Transverse colon (tissue), 4 donors: ENCODE data around the gene EIF3A. TPM values are rescaled to one million over a fixed set of nuclear protein-coding genes. Genes with fewer than 3 reads are reported as not detected.

ENCODE experiments used
- DNase-seq: peaks from one replicate; pipeline ENCODE4 v3.0.0-alpha.2; 2019
- H3K27ac ChIP-seq, 4 donors: fragments of 200-600 bp; sonication (generic); 2 replicates each; pipeline ENCODE4 v1.5.1; 2016 to 2018; ENCODE audit warnings: inconsistent platforms in 4 of 4
- H3K27me3 ChIP-seq: fragments of 200-600 bp; sonication (generic); 2 replicates; pipeline ENCODE4 v1.5.1; 2017; ENCODE audit warnings: inconsistent platforms
- H3K36me3 ChIP-seq, 4 donors: fragments of 200-600 bp; sonication (generic); 2 replicates each; pipeline ENCODE4 v1.5.1; 2017 to 2019; ENCODE audit warnings: inconsistent platforms in 4 of 4
- H3K4me1 ChIP-seq, 4 donors: fragments of 200-600 bp; sonication (generic); 2 replicates each; pipeline ENCODE4 v1.5.1; 2017 to 2020; ENCODE audit warnings: inconsistent platforms in 4 of 4
- H3K4me3 ChIP-seq, 4 donors: fragments of 200-600 bp; sonication (generic); 1 replicate in 1 of 4; 2 replicates in 3 of 4; pipeline versions ENCODE4 v1.5.1 to v1.6.1; 2017 to 2019; ENCODE audit warnings: inconsistent platforms in 4 of 4
- H3K9me3 ChIP-seq, 2 donors: fragments of 200-600 bp; sonication (generic); 2 replicates each; pipeline ENCODE4 v1.5.1; 2017 to 2019; ENCODE audit warnings: inconsistent platforms in 2 of 2
- EP300 ChIP-seq: sonication (generic); formaldehyde crosslinking; IDR thresholded peaks from one replicate; pipeline ENCODE4 v1.6.1; 2017; ENCODE audit warnings: antibody characterized with exemption, low read depth
- POLR2A ChIP-seq: fragments of 450-650 bp; IDR thresholded peaks from one replicate; pipeline ENCODE4 v1.6.1; 2016; ENCODE audit warnings: antibody characterized with exemption, mild to moderate bottlenecking, moderate library complexity
- POLR2AphosphoS5 ChIP-seq, 3 donors: sonication (generic); formaldehyde crosslinking; IDR thresholded peaks; one replicate each; pipeline ENCODE4 v1.6.1; 2016; ENCODE audit warnings: antibody characterized with exemption in 3 of 3
- WGBS, 2 donors: methylation state at CpG; one replicate each; pipeline ENCODE4 v1.1.5; 2018; ENCODE audit warnings: low coverage in 1 of 2; 5-methylcytosine and 5-hydroxymethylcytosine counted together
- in situ Hi-C, 4 donors: fragments of 200-750 bp; cut with MboI; loops; one replicate each; pipeline versions ENCODE4 v1.15.0 to v1.15.1; 2017; ENCODE audit warnings: low sequenced_read_pairs in 3 of 4, low pct_ligation_motif_present in 1 of 4, low pct_unique_long_range_greater_than_20kb in 1 of 4
- intact Hi-C: fragments of 100-400 bp; cut with DNase I; formaldehyde crosslinking; loops from one replicate; pipeline ENCODE4 v1.15.1; 2023; ENCODE audit warnings: low total_unique reads
- total RNA-seq, 4 donors: library from RNA; depleted of rRNA; stranded (reverse); fragments of >200 nt; gene quantifications; one replicate each; pipeline ENCODE4 v1.1.0, GENCODE V29; 2016
- TF ChIP-seq, protein P1 (sequence below), 5 experiments: fragments of 200-600 bp in 3 of 5; fragments of 450-650 bp in 2 of 5; sonication (generic) in 3 of 5; IDR thresholded peaks; 1 replicate in 2 of 5; 2 replicates in 3 of 5; pipeline ENCODE4 v1.5.1; 2016 to 2017; ENCODE audit warnings: antibody characterized with exemption in 5 of 5, inconsistent platforms in 3 of 5, mild to moderate bottlenecking in 2 of 5, moderate library complexity in 1 of 5

The EIF3A gene
- total RNA-seq, 4 donors from 2014 or later = 68.1 to 119 (median 99.6) TPM

- DNase-seq = no peak
- H3K27ac ChIP-seq = no peak overlapping the region
- H3K4me3 ChIP-seq = no peak overlapping the region
- WGBS, 2 donors = 60% methylated on average over 8 of the region's 8 CpGs; no CpG with 5 or more reads in 1 of the 2 donors
- in situ Hi-C loops (loop anchor here in 1 of 4 donors (25.0 kb wide), 1 partner anchor 436 kb away; the partner anchor contains the start of gene PRLHR), intact Hi-C loops (loop anchor here (10.0 kb wide), 1 partner anchor 458 kb away; no protein-coding TSS in a partner anchor)
- no peaks in the 10 kb centered on the region for H3K9me3 ChIP-seq
- no peaks in the 10 kb centered on the region for H3K27me3 ChIP-seq
- TF ChIP-seq, protein P1, sequence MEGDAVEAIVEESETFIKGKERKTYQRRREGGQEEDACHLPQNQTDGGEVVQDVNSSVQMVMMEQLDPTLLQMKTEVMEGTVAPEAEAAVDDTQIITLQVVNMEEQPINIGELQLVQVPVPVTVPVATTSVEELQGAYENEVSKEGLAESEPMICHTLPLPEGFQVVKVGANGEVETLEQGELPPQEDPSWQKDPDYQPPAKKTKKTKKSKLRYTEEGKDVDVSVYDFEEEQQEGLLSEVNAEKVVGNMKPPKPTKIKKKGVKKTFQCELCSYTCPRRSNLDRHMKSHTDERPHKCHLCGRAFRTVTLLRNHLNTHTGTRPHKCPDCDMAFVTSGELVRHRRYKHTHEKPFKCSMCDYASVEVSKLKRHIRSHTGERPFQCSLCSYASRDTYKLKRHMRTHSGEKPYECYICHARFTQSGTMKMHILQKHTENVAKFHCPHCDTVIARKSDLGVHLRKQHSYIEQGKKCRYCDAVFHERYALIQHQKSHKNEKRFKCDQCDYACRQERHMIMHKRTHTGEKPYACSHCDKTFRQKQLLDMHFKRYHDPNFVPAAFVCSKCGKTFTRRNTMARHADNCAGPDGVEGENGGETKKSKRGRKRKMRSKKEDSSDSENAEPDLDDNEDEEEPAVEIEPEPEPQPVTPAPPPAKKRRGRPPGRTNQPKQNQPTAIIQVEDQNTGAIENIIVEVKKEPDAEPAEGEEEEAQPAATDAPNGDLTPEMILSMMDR (IDR thresholded peaks at IDR 0.05) = no peak
- no peak for TF ChIP-seq EP300
- no peak for TF ChIP-seq POLR2AphosphoS5 (IDR thresholded peaks at IDR 0.05)
- no peak for TF ChIP-seq POLR2A
- H3K36me3 ChIP-seq = no peaks in the 10 kb centered on the region
- peaks cover 0 to 10% (median 6%) of the 10 kb centered on the region in 4 donors for H3K4me1 ChIP-seq
Observed at GRCh38 chr10:119022846-119023552, 57.6 kb downstream of the EIF3A start.

GRCh38 chr10:119020627-119020946, 60.0 kb downstream of the EIF3A start:
- H3K4me1 ChIP-seq = peaks cover 0 to 2% (median under 1%) of the 10 kb centered on the region in 4 donors
- no peaks in the 10 kb centered on the region for H3K27me3 ChIP-seq
- H3K27ac ChIP-seq = no peak overlapping the region
- in situ Hi-C loops (loop anchor here in 1 of 4 donors (25.0 kb wide), 1 partner anchor 433 kb away; the partner anchor contains the start of gene PRLHR), intact Hi-C loops (loop anchor here (10.0 kb wide), 1 partner anchor 456 kb away; no protein-coding TSS in a partner anchor)
- WGBS, 2 donors = 20% methylated on average over 2 of the region's 2 CpGs; no CpG with 5 or more reads in 1 of the 2 donors
- TF ChIP-seq POLR2AphosphoS5 (IDR thresholded peaks at IDR 0.05) = no peak
- no peak for TF ChIP-seq POLR2A
- TF ChIP-seq, protein P1 (IDR thresholded peaks at IDR 0.05) = no peak
- no peak for TF ChIP-seq EP300
- H3K36me3 ChIP-seq = no peaks in the 10 kb centered on the region
- H3K4me3 ChIP-seq = no peak overlapping the region
- H3K9me3 ChIP-seq = no peaks in the 10 kb centered on the region
- no peak for DNase-seq

- in situ Hi-C loops (loop anchor here in 1 of 4 donors (25.0 kb wide), 1 partner anchor 420 kb away; the partner anchor contains the start of gene PRLHR), intact Hi-C loops (no loop called here)
- Histone ChIP-seq H3K27ac (peak overlapping the region in 3 of 4 donors; percentile 49 to 78 (median 59)), H3K9me3 (no peaks in the 10 kb centered on the region), H3K36me3 (no peaks in the 10 kb centered on the region), H3K27me3 (no peaks in the 10 kb centered on the region), H3K4me1 (peaks cover 4 to 13% (median 10%) of the 10 kb centered on the region in 4 donors), H3K4me3 (no peak overlapping the region)
- 33 to 35% methylated on average over 3 to 4 of the region's 4 CpGs for WGBS, 2 donors
- DNase-seq = no peak
- TF ChIP-seq, protein P1 (IDR thresholded peaks at IDR 0.05) = no peak
- TF ChIP-seq POLR2A = no peak
Observed at GRCh38 chr10:119007211-119007574, 73.4 kb downstream of the EIF3A start.

DNA sequence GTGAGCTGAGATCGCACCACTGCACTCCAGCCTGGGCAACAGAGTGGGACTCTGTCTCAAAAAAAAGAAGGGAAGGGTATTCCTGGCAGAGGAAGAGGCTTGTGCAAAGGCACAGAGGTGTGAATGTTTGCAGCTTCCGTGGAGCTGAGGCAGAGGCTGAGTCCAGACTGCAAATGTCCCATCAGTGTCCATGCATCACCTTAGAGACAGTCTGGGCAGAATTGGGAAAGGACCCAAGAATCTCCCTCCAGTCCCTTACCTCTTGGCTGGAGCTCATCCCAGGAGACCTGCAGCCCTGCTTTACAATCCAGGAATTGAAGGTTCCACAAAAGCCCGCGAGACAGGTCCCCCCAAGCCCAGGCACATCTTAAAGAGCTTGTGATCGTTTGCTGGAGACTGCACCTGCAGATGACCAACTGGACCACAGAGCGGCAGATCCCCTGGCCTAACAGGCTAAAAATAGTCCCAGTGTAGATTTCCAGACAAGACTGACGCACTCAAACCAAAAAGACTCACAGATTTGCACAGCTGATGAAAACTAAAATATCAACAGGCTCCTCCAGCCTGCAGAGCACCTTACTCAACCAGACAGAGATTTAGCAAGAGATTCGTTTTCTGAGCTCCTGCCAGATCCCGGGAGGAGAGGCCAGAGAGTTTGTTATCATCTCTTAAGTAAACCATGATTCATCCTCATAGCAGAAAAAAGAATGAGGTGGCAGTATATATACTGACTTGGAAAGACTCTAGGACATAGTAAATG, 74.0 kb downstream of the EIF3A start:
- peak; percentile 61 for DNase-seq
- in situ Hi-C loops = loop anchor here in 1 of 4 donors (25.0 kb wide), 1 partner anchor 419 kb away; the partner anchor contains the start of gene PRLHR
- H3K27me3 ChIP-seq = no peaks in the 10 kb centered on the region
- no peak overlapping the region for H3K4me3 ChIP-seq
- TF ChIP-seq EP300 (no peak), POLR2AphosphoS5 (IDR thresholded peaks at IDR 0.05) (peak in 2 of 3 donors; percentile 15 to 41)
- intact Hi-C loops = no loop called here
- WGBS, 2 donors = 20 to 47% methylated on average over 1 to 9 of the region's 9 CpGs
- peak overlapping the region in 3 of 4 donors; percentile 49 to 78 (median 59) for H3K27ac ChIP-seq
- no peaks in the 10 kb centered on the region for H3K9me3 ChIP-seq
- peaks cover 4 to 13% (median 10%) of the 10 kb centered on the region in 4 donors for H3K4me1 ChIP-seq
- no peaks in the 10 kb centered on the region for H3K36me3 ChIP-seq
